Measurements from ENCODE around the gene UBAC2.
"Not testable (repeated sequence)": the region's sequence is repeated elsewhere in the genome, so short reads cannot be mapped to it uniquely, and the experiment has no call there.

Gene UBAC2

DNA sequence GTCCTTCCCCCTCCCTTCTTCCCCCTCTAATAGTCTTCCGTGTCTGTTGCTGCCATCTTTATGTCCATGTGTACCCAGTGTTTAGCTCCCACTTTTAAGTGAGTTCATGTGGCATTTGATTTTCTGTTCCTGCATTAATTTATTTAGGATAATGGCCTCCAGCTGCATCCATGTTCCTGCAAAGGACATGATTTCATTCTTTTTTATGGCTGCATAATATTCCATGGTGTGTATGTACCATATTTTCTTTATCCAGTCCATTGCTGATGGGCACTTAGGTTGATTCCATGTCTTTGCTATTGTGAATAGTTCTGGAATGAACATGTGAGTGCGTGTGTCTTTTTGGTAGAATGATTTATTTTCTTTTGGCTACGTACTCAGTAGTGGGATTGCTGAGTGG, 48.5 kb downstream of the UBAC2 start:
- not testable (repeated sequence) for DNase-seq (ENCODE audit: low read depth)

DNA sequence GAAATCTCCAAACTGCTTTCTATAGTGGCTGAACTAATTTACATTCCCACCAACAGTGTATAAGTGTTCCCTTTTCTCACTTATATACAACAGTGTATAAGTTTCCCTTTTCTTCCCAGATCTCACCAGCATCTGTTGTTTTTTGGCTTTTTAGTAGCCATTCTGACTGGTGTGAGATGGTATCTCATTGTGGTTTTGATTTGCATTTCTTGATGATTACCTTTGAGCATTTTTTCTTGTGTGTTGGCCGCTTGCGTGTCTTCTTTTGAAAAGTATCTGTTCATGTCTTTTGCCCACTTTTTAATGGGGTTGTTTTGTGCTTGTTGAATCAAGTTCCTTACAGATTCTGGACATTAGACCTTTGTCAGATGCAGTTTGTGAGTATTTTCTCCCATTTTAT, 49.0 kb downstream of the UBAC2 start:
- not testable (repeated sequence) for DNase-seq (ENCODE audit: low read depth)

DNA sequence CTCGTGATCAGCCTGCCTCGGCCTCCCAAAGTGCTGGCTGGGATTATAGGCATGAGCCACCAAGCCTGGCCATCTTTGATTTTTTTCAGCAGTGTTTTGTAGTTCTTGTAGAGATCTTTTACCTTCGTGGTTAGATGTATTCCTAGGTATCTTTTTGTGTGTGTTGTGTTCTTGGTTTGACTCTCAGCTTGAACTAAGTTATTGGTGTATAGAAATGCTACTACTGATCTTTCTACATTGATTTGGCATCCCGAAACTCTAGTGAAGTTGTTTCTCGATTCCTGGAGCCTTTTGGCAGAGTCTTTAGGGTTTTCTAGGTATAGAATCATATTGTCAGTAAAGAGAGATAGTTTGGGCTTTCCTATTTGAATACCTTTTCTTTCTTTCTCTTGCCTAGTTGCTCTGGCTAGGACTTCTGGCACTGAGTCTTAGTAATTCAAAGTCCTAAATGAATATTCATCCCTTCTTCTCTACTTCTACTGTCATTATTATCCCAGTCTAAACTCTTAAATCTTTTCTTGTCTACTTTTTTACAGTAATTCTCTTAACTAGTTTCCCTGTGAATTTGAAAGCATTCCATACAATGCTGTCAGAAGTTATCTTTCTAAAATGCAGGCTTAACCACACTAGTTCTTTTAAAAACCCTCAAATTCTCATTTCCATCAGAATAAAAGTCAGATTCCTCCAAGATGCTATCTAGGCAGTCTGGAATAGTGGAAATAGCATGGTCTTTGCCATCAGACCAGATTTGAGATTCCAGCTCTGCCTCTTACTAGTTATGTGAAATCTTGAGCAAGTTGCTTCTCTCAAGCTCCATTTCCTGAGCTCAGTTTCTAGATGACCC, 50.5 kb downstream of the UBAC2 start:
- DNase-seq (ENCODE audit: low read depth) = no peak

DNA sequence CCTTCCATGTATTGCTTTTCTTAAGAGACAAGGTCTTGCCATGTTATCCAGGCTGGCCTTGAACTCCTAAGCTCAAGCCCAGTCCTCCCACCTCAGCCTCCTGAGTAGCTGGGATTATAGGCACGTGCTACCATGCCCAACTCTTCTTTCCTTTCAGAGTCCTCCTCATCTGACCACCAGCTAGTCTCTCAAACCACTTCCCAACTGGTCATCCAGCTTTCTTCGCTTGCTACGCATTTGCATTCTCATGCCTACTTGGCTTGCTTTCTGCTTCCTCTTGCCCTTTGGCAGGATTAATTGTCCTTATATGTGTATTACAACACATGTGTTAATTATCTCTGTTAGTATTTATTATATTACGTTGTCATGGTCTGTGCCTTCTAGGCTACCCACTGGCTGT, 51.3 kb downstream of the UBAC2 start:
- DNase-seq (ENCODE audit: low read depth) = no peak

DNA sequence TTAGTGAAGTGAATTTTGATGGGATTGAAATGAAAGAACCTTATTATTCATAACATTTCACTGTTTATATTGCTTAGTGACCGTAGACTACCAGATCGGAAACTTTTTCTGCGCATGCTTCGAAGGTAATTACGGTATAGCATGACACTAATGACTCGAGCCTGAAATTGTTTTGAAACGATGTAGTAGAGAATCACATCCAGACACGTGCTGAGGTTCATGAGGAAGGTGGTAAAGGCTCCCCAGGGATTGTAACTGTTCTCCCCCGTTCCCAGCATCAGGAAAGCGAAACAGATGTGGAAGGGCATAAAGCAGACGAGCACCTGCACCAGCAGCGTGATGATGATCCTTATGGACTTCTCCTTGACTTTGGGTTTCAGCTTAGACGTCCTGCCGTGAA, 54.2 kb downstream of the UBAC2 start:
- no peak for DNase-seq (ENCODE audit: low read depth)

DNA sequence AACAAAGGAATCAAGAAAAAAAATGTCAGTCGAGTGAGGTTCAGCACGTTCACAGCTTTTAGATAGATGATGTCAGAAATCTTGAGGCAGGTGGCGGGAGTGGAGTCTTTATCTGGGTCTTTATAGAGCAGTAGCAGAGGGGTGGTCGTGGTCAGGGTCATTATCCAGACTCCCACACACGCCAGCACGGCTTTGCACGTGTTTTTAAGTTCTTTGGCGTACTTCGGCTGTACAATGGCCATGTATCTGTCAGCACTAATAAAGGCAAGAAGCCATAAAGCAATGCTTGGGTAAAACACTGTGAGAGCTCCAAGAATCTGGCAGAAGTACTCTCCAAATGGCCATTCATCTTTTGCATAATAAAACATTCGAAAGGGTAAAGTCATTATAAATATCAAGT, 54.6 kb downstream of the UBAC2 start:
- no peak for DNase-seq (ENCODE audit: low read depth)

DNA sequence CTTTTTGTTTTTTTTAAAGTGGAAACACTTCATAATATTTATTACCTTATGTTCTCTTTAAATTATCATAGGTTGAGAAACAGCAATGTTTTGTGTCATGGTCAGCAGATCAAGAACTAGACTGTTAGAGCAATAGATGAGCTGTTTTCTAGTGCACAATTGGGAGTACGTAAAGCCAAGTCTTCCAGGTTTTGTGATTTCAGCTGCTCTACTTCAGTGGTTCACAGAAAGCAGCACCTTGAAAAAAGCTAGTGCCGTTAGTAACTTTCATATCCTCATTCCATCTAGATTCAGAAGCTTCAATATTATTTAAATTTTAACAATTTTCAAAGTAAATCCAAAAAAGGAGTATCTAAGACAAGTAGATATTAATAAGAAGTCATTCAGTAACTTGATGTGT, 55.6 kb downstream of the UBAC2 start:
- DNase-seq (ENCODE audit: low read depth) = no peak

DNA sequence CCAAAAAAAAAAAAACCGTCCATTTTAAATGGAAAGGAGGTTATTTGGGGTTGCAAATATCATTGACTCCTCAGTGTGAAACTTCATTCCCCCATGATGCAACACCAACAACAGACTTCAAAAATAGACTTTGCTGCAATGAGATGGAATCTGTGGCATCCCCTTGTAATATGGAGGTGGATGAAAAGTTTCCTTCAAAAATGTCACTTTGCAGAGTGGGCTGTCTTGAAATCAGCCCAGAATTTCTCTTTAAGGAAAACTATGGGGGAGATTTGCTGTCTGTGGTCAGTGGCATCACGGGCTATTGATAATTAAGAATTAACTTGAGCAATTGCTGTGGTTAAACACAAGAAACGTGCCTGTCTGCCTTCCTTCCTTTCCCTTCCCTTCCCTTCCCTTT, 56.1 kb downstream of the UBAC2 start:
- no peak for DNase-seq (ENCODE audit: low read depth)

DNA sequence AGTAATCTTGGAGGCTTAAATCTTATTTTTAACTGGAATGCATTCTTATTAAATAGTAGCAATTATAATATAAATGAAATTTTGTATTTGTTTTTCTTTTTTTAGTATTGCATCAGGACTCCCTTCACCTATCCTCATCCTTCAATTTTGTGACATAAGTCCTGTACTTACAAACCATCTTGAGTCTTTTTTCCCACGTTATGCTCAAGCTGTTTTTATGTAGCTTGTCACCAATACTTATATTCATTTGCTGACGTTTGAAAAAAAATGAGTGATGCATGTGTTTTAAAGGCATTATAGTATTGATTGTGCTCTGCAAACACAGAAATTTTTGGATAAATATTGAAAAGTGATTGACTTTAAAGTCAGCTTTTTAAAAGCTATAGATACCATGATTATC, 56.6 kb downstream of the UBAC2 start:
- DNase-seq (ENCODE audit: low read depth) = no peak

DNA sequence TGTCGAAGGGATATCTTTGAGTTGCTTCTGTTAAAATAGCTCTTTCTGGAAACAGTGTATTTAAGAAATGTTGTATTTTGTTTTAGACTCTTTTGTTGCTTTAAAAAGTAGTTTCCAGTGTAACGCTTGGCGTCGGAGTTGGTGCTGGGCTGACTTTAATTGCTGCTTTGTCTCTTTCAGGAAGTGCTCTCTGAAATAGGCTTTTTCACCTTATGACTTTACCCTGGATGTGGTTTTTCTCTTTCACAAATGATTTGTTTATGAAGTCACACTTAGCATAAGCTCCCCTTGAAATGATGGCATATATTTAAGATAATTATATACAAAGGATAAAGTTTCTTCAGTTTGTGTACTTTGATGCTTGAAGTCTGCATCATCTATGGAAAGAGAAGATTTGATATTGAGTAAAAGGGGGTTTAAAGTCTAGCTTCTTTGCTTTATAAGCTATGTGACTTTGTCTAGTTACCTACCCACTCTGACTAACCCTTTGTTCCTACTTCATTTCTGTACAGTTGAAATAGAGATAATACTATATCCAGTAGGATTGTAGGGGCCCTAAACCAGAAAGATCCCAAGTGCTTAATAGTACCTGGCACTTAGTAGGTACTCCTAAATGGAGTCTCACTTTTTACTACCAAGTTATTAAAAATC, 57.7 kb downstream of the UBAC2 start, which contains the start of gene GPR18:
TSS of gene GPR18 (minus strand) at position 170 of the 651 bp plus-strand sequence. CDS start 2,507 bp downstream, outside the sequence.
- DNase-seq (ENCODE audit: low read depth) = no peak

DNA sequence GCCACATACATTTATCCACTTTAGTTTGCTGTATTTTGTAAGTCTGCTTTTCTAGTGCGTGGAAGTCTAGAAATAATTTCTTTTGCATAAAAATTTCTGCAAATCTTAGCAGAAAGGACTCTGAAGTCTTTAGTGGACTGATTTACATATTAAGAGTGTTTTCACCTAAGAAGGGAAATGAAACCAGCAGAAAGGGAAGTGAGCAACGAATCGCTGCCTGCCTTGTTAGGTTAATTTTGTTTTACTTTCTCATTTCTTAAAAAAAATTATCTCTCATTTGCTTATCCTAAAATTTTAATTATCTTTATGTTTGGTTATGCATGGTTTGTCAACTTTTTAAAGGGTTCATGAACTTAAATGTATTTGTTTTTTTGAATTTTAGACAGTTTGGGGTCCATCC, 58.3 kb downstream of the UBAC2 start:
- DNase-seq (ENCODE audit: low read depth) = no peak

DNA sequence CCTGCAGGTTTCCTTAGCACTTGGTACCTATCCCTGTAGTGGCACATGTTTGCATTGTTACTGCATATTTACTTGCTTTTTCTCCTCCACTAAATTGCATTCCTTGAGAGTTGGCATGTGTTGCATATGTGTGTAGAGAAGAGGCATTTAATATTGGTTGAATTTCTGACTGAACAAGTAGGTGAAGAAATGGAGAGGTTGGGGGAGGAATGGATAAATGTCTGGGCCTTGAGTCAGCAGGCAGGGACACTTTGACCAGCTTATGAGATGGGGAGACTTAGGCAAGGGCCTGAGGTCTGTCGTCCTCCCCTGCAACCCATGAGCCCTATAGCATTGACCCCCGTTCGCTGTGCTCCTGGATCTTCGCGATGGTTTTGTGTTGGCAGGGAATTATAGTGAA, 59.6 kb downstream of the UBAC2 start:
- no peak for DNase-seq (ENCODE audit: low read depth)

DNA sequence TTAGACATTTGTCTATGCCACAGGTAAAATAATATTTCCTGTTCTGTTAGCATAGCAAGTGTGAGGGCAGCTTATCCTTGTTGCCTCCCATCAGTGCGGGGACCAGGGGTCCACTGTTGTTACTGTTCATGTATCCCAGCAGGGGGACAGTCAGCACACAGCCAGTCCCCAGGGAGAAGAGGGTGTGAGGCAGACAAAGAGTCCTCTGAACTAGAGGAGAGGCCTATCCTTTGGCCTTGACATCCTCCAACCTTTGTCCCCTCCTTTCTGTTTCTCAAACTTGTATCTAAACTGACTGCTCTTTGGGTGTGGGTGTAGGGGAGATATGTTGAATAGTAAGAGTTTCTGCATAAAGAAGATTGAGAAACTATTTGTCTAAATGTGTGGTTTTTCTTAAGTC, 60.4 kb downstream of the UBAC2 start:
- no peak for DNase-seq (ENCODE audit: low read depth)

DNA sequence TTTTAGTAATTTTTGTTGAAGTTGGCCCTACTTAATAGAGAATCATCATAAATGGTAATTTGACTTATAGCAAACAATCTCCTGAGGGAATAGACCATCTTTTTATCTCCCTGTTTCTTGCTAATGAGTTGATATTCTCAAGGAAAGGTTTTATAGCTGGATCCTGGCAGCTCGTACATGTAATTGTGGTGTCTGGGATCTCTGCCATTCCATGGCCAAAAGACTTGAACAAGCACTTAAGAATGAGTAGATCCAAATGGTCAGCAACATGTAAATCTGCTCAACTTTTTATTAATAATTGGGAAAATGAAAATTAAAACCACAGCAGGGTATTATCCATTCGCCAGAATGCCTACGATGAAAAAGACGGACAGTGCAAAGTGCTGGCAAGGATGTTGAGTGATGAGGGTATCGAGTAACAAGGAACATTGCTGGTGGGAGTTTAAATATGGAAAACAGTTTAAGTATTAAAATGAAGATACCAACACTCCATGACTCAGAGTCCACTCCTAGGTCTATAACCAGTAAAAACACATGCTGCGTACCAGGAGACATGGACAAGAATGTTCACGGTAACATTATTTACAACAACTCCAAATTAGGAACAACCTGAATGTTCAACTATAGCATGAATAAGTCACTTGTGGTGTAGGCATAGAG, 62.6 kb downstream of the UBAC2 start:
- no peak for DNase-seq (ENCODE audit: low read depth)

DNA sequence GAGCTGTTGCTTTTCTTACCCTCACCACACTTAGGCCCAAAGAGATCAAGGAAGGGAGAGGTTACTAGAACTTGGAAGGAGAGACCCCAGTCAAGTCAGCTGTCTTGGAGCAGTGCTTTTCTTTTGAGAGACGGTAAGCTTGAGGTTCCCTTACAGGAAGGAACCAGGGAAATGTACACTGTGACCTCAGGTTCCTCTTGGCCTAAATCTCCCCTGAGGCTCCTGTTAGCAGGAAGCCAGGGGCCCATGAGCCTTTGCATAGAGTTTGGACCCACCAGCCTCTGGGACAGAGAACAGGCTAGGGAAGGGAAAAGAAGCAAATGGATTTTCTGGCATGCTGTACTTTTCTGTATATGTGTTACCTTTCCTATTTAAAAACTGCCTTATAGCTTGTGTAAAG, 63.4 kb downstream of the UBAC2 start:
- DNase-seq (ENCODE audit: low read depth) = no peak

DNA sequence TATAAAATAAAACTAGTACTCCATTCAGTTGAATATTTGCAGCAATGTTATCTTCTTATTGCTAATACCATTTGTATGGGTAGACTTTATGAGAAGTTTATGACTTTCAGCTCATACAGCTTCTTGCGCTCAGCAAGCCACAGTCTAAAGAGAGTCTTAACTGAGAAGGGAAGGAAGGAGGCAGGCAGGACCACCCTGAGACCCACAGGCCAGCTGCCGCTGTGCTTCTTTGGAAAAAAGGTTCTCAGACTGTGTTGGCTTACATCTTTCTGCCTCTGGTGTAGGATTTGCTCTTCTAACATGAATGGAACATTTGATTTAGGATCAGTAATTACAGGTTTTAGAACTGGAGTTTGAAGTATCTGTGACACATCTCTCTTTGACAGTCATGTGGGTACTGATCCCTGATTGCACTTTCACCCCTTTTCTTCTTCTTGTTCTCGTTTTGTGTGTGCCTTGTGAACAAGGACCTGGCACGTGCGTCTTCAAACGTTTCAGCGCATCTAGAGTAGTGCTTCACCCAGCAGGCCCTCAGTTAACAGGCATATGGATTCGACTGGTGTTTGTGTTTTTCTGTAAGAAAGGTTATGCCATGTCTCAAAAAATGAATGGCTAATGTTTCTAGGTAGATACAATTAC, 64.6 kb downstream of the UBAC2 start:
- no peak for DNase-seq (ENCODE audit: low read depth)

DNA sequence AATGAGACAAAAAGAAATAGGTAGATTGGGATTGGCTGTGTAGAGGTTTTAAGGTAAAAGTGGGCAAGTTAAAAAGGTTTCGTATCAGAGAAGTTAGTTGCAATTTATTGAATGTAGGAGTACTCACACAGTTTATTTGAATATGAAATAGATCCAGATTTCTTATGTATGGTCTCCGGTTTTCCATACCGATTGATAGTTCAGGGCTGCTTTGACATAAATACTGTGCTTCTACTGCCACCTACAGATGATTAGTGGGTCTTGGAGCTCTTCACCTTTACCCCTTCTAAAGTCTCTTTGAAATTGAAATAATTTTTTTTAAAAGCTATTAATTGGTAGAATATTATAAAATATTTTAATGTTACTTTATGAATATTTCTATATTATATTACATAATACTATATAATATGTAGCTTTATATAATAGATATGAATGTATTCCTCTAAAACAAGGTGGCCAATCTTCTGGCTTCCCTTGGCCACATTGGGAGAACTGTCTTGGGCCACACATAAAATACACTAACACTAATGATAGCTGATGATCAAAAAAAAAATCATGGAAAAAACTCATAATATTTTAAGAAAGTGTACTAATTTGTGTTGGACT, 65.3 kb downstream of the UBAC2 start:
- no peak for DNase-seq (ENCODE audit: low read depth)

DNA sequence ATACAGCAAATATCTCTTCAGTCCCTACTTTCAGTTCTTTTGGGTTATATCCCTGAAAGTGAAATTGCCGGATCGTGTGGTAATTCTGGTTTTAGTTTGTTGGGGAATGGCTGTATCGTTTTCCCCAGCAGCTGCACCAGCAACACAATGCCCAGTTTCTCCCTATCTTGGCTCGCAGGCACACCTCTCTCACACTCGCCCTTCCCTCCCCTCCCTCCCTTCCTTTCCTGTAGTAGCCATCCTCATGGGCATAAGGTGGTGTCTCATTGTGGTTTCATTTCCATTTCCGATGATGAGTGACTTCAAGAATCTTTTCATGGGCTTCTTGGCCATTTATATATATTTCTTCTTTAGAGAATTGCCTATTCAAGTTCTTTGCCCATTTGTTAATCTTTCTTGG, 66.2 kb downstream of the UBAC2 start:
- no peak for DNase-seq (ENCODE audit: low read depth)

DNA sequence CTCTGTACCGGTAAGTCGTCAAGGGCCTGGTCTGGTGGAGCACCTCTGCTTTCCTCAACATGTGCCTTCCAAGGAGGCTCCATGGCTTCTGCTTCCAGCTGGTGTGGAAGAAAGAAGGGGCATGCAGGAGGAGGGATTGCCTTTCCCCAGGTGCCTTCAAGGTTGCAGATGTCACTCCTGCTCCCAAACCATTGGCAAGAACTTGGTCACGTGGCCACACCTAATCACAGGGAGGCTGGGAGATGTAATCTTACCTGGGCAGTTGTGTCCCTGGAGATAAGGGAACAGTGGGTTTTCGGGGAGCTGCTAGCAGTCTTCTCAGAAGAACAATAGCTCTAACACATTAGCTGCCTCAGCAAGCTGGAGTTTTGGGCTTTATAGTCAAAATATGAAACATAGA, 67.3 kb downstream of the UBAC2 start:
- DNase-seq (ENCODE audit: low read depth) = no peak

DNA sequence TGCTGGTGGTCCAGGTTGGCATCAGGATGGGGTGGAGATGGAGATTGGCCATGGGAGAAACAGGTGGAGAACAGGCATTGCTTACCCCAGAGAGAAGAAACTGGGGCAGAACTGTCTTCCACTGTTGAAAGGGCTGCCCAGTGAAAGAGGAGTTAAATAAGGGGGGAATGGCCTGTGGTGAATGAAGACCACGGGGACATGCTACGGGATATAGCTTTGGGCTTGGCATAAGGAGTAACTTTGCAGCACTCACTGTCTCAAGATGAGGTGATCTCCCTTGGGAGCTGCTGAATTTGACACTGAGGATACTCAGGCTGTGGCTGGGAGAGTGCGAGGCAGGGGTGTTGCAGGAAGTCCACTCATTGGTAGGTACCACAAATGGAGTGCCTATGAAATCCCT, 68.2 kb downstream of the UBAC2 start:
- no peak for DNase-seq (ENCODE audit: low read depth)

DNA sequence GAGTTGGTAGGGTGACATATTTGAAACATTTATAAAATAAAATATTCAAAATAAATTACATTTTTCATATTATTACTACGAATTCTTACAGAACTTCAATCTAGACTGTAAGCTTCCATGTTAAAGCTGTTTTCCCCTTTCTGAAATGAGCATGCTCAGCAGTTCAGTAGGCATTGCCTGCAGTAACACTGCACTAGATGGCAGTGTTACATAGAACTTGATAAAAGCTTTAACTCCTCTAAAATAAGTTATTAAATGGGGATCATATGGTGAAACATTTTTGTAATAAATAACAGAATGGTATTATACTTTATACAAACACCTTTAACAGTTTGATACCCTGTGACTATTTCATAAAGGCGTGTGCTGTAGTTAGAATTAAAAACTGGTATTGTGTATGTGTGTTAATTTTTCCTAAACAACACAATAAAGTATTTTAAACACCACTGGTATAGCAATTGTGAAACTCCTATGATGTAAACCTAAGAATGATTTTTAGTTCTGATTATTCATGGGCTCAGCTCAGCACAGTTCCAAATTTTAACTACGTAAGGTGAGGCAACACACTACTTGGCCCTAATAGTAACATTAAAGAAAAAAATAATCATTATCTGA, 69.1 kb downstream of the UBAC2 start:
- no peak for DNase-seq (ENCODE audit: low read depth)

DNA sequence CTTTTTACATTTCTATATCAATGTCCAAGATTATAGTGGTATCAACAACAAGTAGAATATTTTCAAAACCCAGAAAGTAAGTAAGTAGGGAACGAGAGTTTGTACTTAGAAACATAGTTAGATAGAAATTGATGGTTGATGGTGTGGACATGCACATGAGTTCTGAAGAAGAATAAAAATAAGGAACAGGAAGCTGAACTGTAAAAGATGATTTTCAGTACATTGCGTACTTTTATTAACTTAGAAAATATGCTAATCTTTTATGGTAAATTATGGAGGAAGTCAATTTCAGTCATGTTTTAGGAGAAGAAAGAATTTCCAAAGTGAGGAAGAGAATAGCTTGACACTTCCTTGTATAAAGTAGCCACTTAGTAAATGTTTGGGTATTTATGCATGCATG, 69.9 kb downstream of the UBAC2 start:
- DNase-seq (ENCODE audit: low read depth) = no peak
